ENCODE measurements around the gene TTC3. TPM values are rescaled to one million over a fixed set of nuclear protein-coding genes. Genes with fewer than 3 reads are reported as not detected.

The TTC3 gene
- total and polyA plus RNA-seq, 2 of the 13 experiments (the other 11 are each of a cell fraction or from before 2014, with no cell fraction given): 55.7 to 108 TPM

DNA sequence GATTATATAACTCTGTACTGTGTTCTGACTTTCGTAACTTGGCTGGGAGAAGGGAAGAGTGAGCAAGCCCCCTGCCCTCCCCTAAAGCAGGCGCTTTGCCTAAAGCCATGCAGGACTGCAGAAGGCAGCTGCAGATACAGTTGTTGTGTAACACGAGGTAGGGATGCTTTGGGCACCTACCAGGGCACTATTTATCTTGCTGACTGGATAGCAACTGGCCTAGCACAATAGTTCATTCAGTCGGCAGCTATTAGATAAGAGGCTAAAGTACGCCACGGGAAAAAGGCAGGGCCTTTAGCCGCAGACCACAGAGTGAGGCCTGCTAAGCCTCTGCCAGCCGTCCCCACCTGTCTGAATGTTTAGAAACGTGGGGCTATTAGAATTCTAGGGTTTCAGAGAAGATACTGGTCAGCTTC, 80.9 kb downstream of the TTC3 start (continued):
- no peak for TF ChIP-seq FUBP1 (CRISPR knock-in tag; IDR thresholded peaks at IDR 0.05; ENCODE audit: borderline replicate concordance)
- no peak for TF ChIP-seq ADNP (CRISPR knock-in tag; IDR thresholded peaks at IDR 0.05)
- TF ChIP-seq, protein P1, sequence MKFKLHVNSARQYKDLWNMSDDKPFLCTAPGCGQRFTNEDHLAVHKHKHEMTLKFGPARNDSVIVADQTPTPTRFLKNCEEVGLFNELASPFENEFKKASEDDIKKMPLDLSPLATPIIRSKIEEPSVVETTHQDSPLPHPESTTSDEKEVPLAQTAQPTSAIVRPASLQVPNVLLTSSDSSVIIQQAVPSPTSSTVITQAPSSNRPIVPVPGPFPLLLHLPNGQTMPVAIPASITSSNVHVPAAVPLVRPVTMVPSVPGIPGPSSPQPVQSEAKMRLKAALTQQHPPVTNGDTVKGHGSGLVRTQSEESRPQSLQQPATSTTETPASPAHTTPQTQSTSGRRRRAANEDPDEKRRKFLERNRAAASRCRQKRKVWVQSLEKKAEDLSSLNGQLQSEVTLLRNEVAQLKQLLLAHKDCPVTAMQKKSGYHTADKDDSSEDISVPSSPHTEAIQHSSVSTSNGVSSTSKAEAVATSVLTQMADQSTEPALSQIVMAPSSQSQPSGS (CRISPR knock-in tag; IDR thresholded peaks at IDR 0.05): peak; percentile 75
- 0 out of 2 replicates have a peak, but pooled peaks have one; percentile 31 for TF ChIP-seq GATAD1 (CRISPR knock-in tag; IDR thresholded peaks at IDR 0.05)
- peak; percentile 50; the same call in 1 of the 2 replicates for TF ChIP-seq NFIC (IDR thresholded peaks at IDR 0.05; ENCODE audit: low read length)
- TF ChIP-seq GATA4 (IDR thresholded peaks at IDR 0.05; ENCODE audit: borderline replicate concordance, low read depth): no peak; the same call in 1 of the 2 replicates
- no peak for TF ChIP-seq NONO (IDR thresholded peaks at IDR 0.05)
- peak; percentile 55; the same call in 1 of the 2 replicates for TF ChIP-seq NONO (CRISPR knock-in tag; conservative IDR thresholded peaks at IDR 0.05)
- TF ChIP-seq MXI1 (IDR thresholded peaks at IDR 0.05; ENCODE audit: borderline replicate concordance, low read depth, low read length): peak; percentile 43; the same call in 1 of the 3 replicates
- peak; percentile 38; the same call in 1 of the 2 replicates for TF ChIP-seq ZNF629 (CRISPR knock-in tag; conservative IDR thresholded peaks at IDR 0.05)
- TF ChIP-seq POLR2AphosphoS5 (IDR thresholded peaks at IDR 0.05; ENCODE audit: low read depth, low read length): 0 out of 2 replicates have a peak, but pooled peaks have one; percentile 34
- no peak for TF ChIP-seq RFX1 (IDR thresholded peaks at IDR 0.05)
- no peak for TF ChIP-seq NR1H2 (CRISPR knock-in tag; IDR thresholded peaks at IDR 0.05; ENCODE audit: borderline replicate concordance, low read depth)
- peak; percentile 68; the same call in 1 of the 2 replicates for TF ChIP-seq ELF3 (CRISPR knock-in tag; IDR thresholded peaks at IDR 0.05)
- no peak for TF ChIP-seq ZNF282 (IDR thresholded peaks at IDR 0.05; ENCODE audit: partially characterized antibody)
- no peak for TF ChIP-seq NR2F1 (CRISPR knock-in tag; IDR thresholded peaks at IDR 0.05)
- TF ChIP-seq ZNF674 (CRISPR knock-in tag; IDR thresholded peaks at IDR 0.05; ENCODE audit: low read depth): no peak
- TF ChIP-seq YY1 (IDR thresholded peaks at IDR 0.05; ENCODE audit: insufficient read depth, insufficient replicate concordance, low read depth, low read length): no peak
- peak; percentile 64; the same call in 1 of the 2 replicates for TF ChIP-seq KDM6A (CRISPR knock-in tag; IDR thresholded peaks at IDR 0.05; ENCODE audit: low read depth)
- no peak for TF ChIP-seq KLF11 (CRISPR knock-in tag; IDR thresholded peaks at IDR 0.05)
- no peak for TF ChIP-seq ZBTB39 (CRISPR knock-in tag; IDR thresholded peaks at IDR 0.05)
- TF ChIP-seq ZNF124 (CRISPR knock-in tag; IDR thresholded peaks at IDR 0.05): peak; percentile 69; the same call in 1 of the 2 replicates
- peak; percentile 96 for TF ChIP-seq HDAC2 (CRISPR knock-in tag; IDR thresholded peaks at IDR 0.05)
- TF ChIP-seq ATM (IDR thresholded peaks at IDR 0.05; ENCODE audit: borderline replicate concordance): peak; percentile 92; the same call in 1 of the 2 replicates
- TF ChIP-seq, protein P2, sequence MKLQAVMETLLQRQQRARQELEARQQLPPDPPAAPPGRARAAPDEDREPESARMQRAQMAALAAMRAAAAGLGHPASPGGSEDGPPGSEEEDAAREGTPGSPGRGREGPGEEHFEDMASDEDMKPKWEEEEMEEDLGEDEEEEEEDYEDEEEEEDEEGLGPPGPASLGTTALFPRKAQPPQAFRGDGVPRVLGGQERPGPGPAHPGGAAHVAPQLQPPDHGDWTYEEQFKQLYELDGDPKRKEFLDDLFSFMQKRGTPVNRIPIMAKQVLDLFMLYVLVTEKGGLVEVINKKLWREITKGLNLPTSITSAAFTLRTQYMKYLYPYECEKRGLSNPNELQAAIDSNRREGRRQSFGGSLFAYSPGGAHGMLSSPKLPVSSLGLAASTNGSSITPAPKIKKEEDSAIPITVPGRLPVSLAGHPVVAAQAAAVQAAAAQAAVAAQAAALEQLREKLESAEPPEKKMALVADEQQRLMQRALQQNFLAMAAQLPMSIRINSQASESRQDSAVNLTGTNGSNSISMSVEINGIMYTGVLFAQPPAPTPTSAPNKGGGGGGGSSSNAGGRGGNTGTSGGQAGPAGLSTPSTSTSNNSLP (IDR thresholded peaks at IDR 0.05; ENCODE audit: low read depth, low read length): peak; percentile 61
- TF ChIP-seq MTA3 (CRISPR knock-in tag; IDR thresholded peaks at IDR 0.05): no peak
- peak; percentile 60; the same call in 1 of the 2 replicates for TF ChIP-seq CBFB (CRISPR knock-in tag; IDR thresholded peaks at IDR 0.05)

Data from HepG2 (cell line).